HCT116 (cell line): ENCODE measurements around the gene WASF2. TPM values are rescaled to one million over a fixed set of nuclear protein-coding genes. Genes with fewer than 3 reads are reported as not detected.

ENCODE experiments used
- ATAC-seq: fragments of 200-7000 bp; cut with Tn5 transposase; 2 replicates; pipeline ENCODE4 v1.9.1; 2020; ENCODE audit warnings: mild to moderate bottlenecking, moderate library complexity
- BruUV-seq: library from RNA; stranded (reverse); fragments of 400-500 nt; replicated peaks from 2 replicates; lab custom pipeline; 2021; lab: Mats Ljungman, UMichigan
- CTCF ChIA-PET: fragments of 300-600 bp; sonication (Branson Sonifier 250); formaldehyde crosslinking; loops from one replicate; lab custom pipeline; 2021; ENCODE audit warnings: antibody characterized with exemption; lab: Charles Lee
- POLR2A ChIA-PET: fragments of 300-600, 350-600 bp; sonication (Branson Sonifier 250); formaldehyde crosslinking; loops from one replicate; lab custom pipeline; 2021; ENCODE audit warnings: antibody characterized with exemption; lab: Charles Lee
- RAD21 ChIA-PET, 2 experiments: fragments of 300-600 bp; sonication (Branson Sonifier 250); formaldehyde crosslinking; loops; one replicate each; lab custom pipeline; 2023; ENCODE audit warnings: low total read pairs in 2 of 2; ENCODE audit not compliant: uncharacterized antibody in 2 of 2, unreplicated experiment in 2 of 2, low non-redundant PET in 1 of 2; lab: Charles Lee
- DNase-seq: peaks from one replicate; pipeline ENCODE4 v3.0.0-alpha.2; 2010; ENCODE audit warnings: low read depth, low spot score
- H2AFZ ChIP-seq: fragments of 200-600 bp; shearing (Covaris generic), sonication (generic); 2 replicates; pipeline ENCODE4 v1.6.1; 2017; ENCODE audit warnings: low read depth, mixed run types, mixed read lengths, antibody characterized with exemption, low read length; ENCODE audit not compliant: poor library complexity, severe bottlenecking
- H3K27ac ChIP-seq: 2 replicates; pipeline ENCODE4 v1.5.1; 2012; ENCODE audit warnings: low read depth, low read length
- H3K27me3 ChIP-seq: fragments of 200-600 bp; sonication (generic); 2 replicates; pipeline ENCODE4 v1.6.1; 2016; ENCODE audit warnings: mixed run types, low read length, mixed read lengths; ENCODE audit not compliant: insufficient read depth
- H3K36me3 ChIP-seq, 2 experiments: fragments of 200-500 bp in 1 of 2; fragments of 200-600 bp in 1 of 2; sonication (Bioruptor generic) in 1 of 2; sonication (generic) in 1 of 2; 2 replicates each; pipeline versions ENCODE4 v1.5.1 to v1.6.1; 2014 to 2016; ENCODE audit warnings: low read length in 2 of 2, inconsistent platforms in 1 of 2, mixed read lengths in 1 of 2, mixed run types in 1 of 2; ENCODE audit not compliant: insufficient read depth in 2 of 2, control insufficient read depth in 1 of 2
- H3K4me1 ChIP-seq, 2 experiments: fragments of 200-600 bp in 1 of 2; sonication (generic) in 1 of 2; 2 replicates each; pipeline versions ENCODE4 v1.5.1 to v1.6.1; 2012 to 2017; ENCODE audit warnings: low read length in 2 of 2, inconsistent platforms in 1 of 2, mild to moderate bottlenecking in 1 of 2, mixed read lengths in 1 of 2, mixed run types in 1 of 2, moderate library complexity in 1 of 2; ENCODE audit not compliant: insufficient read depth in 2 of 2, control insufficient read depth in 1 of 2
- H3K4me2 ChIP-seq: fragments of 200-600 bp; sonication (generic); 2 replicates; pipeline ENCODE4 v1.6.1; 2017; ENCODE audit warnings: mixed run types, low read length, mixed read lengths
- H3K4me3 ChIP-seq, 2 experiments: fragments of 200-600 bp in 1 of 2; sonication (generic) in 1 of 2; replicated peaks in 1 of 2; 2 replicates each; pipeline ENCODE4 v1.5.1; 2011 to 2016; ENCODE audit warnings: low read length in 2 of 2, control low read depth in 1 of 2, low read depth in 1 of 2, mild to moderate bottlenecking in 1 of 2, mixed read lengths in 1 of 2, mixed run types in 1 of 2
- H3K79me2 ChIP-seq: fragments of 200-600 bp; sonication (generic); 2 replicates; pipeline ENCODE4 v1.6.1; 2017; ENCODE audit warnings: mild to moderate bottlenecking, mixed run types, low read length, moderate library complexity, mixed read lengths; ENCODE audit not compliant: insufficient read depth
- H3K9ac ChIP-seq: fragments of 200-600 bp; sonication (generic); 2 replicates; pipeline ENCODE4 v1.6.1; 2016; ENCODE audit warnings: low read length, mixed read lengths
- H3K9me2 ChIP-seq: fragments of 200-600 bp; sonication (generic), shearing (Covaris generic); 2 replicates; pipeline ENCODE4 v1.6.1; 2017; ENCODE audit warnings: mixed run types, mild to moderate bottlenecking, moderate library complexity; ENCODE audit not compliant: insufficient read depth
- H3K9me3 ChIP-seq, 2 experiments: fragments of 200-500 bp in 1 of 2; fragments of 200-600 bp in 1 of 2; sonication (Bioruptor generic) in 1 of 2; sonication (generic) in 1 of 2; 2 replicates each; pipeline ENCODE4 v1.6.1; 2014 to 2017; ENCODE audit warnings: low read length in 2 of 2, mixed read lengths in 2 of 2, inconsistent platforms in 1 of 2, low read depth in 1 of 2, mild to moderate bottlenecking in 1 of 2, mixed run types in 1 of 2, moderate library complexity in 1 of 2; ENCODE audit not compliant: control insufficient read depth in 1 of 2, insufficient read depth in 1 of 2
- H4K20me1 ChIP-seq: fragments of 200-600 bp; sonication (generic), shearing (Covaris generic); 2 replicates; pipeline ENCODE4 v1.6.1; 2017; ENCODE audit warnings: mixed run types, mild to moderate bottlenecking, moderate library complexity; ENCODE audit not compliant: insufficient read depth
- CBX3 ChIP-seq: IDR thresholded peaks from 2 replicates; pipeline ENCODE4 v1.6.1; 2012; ENCODE audit warnings: low read depth
- CEBPB ChIP-seq: IDR thresholded peaks from 2 replicates; pipeline ENCODE4 v1.6.1; 2012; ENCODE audit warnings: low read depth
- EZH2 ChIP-seq: fragments of 200-600 bp; sonication (generic); IDR thresholded peaks from 2 replicates; pipeline ENCODE4 v1.6.1; 2017; ENCODE audit warnings: antibody characterized with exemption, mixed run types
- EZH2phosphoT487 ChIP-seq: fragments of 200-600 bp; IDR thresholded peaks from 2 replicates; pipeline ENCODE4 v1.6.1; 2018; ENCODE audit warnings: antibody characterized with exemption, borderline replicate concordance
- FOSL1 ChIP-seq: IDR thresholded peaks from 2 replicates; pipeline ENCODE4 v1.6.1; 2012; ENCODE audit warnings: low read depth
- MAX ChIP-seq: IDR thresholded peaks from 2 replicates; pipeline ENCODE4 v1.6.1; 2012
- POLR2AphosphoS5 ChIP-seq: IDR thresholded peaks from 2 replicates; pipeline ENCODE4 v1.6.1; 2011; ENCODE audit warnings: mild to moderate bottlenecking, low read depth, low read length, moderate library complexity
- SIN3A ChIP-seq: IDR thresholded peaks from 2 replicates; pipeline ENCODE4 v1.6.1; 2012; ENCODE audit warnings: low read depth
- SP1 ChIP-seq: IDR thresholded peaks from 2 replicates; pipeline ENCODE4 v1.6.1; 2012; ENCODE audit warnings: low read depth
- SRF ChIP-seq: IDR thresholded peaks from 2 replicates; pipeline ENCODE4 v1.6.1; 2012; ENCODE audit warnings: low read depth
- TCF7L2 ChIP-seq: IDR thresholded peaks from 2 replicates; pipeline ENCODE4 v1.7.0; 2011; ENCODE audit warnings: borderline replicate concordance, inconsistent platforms; ENCODE audit not compliant: insufficient read depth, insufficient read length; ENCODE audit errors: extremely low read depth
- YY1 ChIP-seq: IDR thresholded peaks from 2 replicates; pipeline ENCODE4 v1.6.1; 2011; ENCODE audit warnings: low read length, low read depth, moderate library complexity, mild to moderate bottlenecking; ENCODE audit not compliant: insufficient replicate concordance; ENCODE audit errors: extremely low read depth
- ZNF274 ChIP-seq: fragments of 200-500 bp; sonication (Bioruptor generic); IDR thresholded peaks from 2 replicates; pipeline ENCODE4 v1.6.1; 2014; ENCODE audit warnings: mild to moderate bottlenecking, low read depth, low read length, inconsistent platforms
- intact Hi-C: fragments of 100-400 bp; cut with micrococcal nuclease; formaldehyde crosslinking; loops from 2 replicates; pipeline ENCODE4 v1.10.0; 2022
- total RNA-seq: library from RNA; stranded (reverse); gene quantifications from one replicate; pipeline ENCODE4 v1.2.1, GENCODE V29; 2021; ENCODE audit not compliant: unreplicated experiment
- TF ChIP-seq, protein P1 (sequence below), 3 experiments: fragments of 200-600 bp in 1 of 3; sonication (generic) in 1 of 3; IDR thresholded peaks in 2 of 3; conservative IDR thresholded peaks in 1 of 3; 2 replicates each; pipeline ENCODE4 v1.5.1; 2012 to 2017; ENCODE audit warnings: low read depth in 2 of 3, low read length in 2 of 3, antibody characterized with exemption in 1 of 3, borderline replicate concordance in 1 of 3, control low read depth in 1 of 3, mild to moderate bottlenecking in 1 of 3, mixed read lengths in 1 of 3, mixed run types in 1 of 3, moderate library complexity in 1 of 3; ENCODE audit not compliant: insufficient read depth in 1 of 3
- TF ChIP-seq, protein P2 (sequence below): IDR thresholded peaks from 2 replicates; pipeline ENCODE4 v1.6.1; 2012; ENCODE audit warnings: low read depth
- TF ChIP-seq, protein P3 (sequence below): IDR thresholded peaks from 2 replicates; pipeline ENCODE4 v1.6.1; 2012

Gene WASF2
- total RNA-seq, 1 experiment from 2014 or later: 111 TPM

DNA sequence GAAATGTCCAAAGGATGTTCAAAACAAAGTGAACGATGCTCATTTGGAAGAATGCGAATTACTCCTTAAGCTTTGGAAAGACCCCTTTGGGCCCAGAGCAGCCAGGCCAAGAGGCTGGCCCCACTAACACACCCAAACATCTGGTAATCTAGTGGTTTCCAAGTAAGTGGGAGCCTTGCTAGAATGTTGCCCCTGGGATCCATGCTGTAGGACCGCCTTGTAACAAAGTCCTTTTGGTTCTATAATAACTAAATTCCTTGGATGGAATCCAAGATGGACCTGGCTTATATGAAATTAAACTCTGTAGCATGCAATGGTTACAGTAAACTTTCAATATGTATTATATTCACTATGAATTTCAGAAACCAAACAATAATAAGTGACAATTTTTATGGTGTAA is 72.3 kb downstream of the WASF2 start:
- intact Hi-C loops: loop anchor here (5.0 kb wide), 1 partner anchor 245 kb away; no protein-coding TSS in a partner anchor
- ATAC-seq (no peak), DNase-seq (no peak)
- Histone ChIP-seq H3K4me2 (no peak overlapping the region), H3K27ac (no peak overlapping the region), H3K9me3 (no peaks in the 10 kb centered on the region), H3K36me3 (peaks cover 46 to 47% of the 10 kb centered on the region in 2 experiments; a peak in 3 of 4 replicates), H3K9me2 (no peaks in the 10 kb centered on the region), H3K9ac (no peak overlapping the region), H2AFZ (no peak overlapping the region), H4K20me1 (no peaks in the 10 kb centered on the region), H3K4me1 (no peaks in the 10 kb centered on the region), H3K4me3 (no peak overlapping the region), H3K79me2 (peaks cover 24% of the 10 kb centered on the region), H3K27me3 (no peaks in the 10 kb centered on the region)
- POLR2A ChIA-PET: no interaction called here
- BruUV-seq: no TSS peak
- CTCF ChIA-PET: no interaction called here
- RAD21 ChIA-PET: no interaction called here
- TF ChIP-seq MAX: no peak
- TF ChIP-seq POLR2AphosphoS5: no peak
- TF ChIP-seq ZNF274: no peak
- TF ChIP-seq SRF: no peak
- no peak for TF ChIP-seq SIN3A
- no peak for TF ChIP-seq TCF7L2
- TF ChIP-seq SP1: no peak
- TF ChIP-seq, protein P1, sequence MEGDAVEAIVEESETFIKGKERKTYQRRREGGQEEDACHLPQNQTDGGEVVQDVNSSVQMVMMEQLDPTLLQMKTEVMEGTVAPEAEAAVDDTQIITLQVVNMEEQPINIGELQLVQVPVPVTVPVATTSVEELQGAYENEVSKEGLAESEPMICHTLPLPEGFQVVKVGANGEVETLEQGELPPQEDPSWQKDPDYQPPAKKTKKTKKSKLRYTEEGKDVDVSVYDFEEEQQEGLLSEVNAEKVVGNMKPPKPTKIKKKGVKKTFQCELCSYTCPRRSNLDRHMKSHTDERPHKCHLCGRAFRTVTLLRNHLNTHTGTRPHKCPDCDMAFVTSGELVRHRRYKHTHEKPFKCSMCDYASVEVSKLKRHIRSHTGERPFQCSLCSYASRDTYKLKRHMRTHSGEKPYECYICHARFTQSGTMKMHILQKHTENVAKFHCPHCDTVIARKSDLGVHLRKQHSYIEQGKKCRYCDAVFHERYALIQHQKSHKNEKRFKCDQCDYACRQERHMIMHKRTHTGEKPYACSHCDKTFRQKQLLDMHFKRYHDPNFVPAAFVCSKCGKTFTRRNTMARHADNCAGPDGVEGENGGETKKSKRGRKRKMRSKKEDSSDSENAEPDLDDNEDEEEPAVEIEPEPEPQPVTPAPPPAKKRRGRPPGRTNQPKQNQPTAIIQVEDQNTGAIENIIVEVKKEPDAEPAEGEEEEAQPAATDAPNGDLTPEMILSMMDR (IDR thresholded peaks at IDR 0.05 in 2 of 3, conservative IDR thresholded peaks at IDR 0.05 in 1 of 3; ENCODE audit: borderline replicate concordance in 1 of 3, insufficient read depth in 1 of 3, low read depth in 2 of 3, low read length in 2 of 3): no peak
- no peak for TF ChIP-seq EZH2phosphoT487
- TF ChIP-seq EZH2: no peak
- no peak for TF ChIP-seq FOSL1
- TF ChIP-seq, protein P2, sequence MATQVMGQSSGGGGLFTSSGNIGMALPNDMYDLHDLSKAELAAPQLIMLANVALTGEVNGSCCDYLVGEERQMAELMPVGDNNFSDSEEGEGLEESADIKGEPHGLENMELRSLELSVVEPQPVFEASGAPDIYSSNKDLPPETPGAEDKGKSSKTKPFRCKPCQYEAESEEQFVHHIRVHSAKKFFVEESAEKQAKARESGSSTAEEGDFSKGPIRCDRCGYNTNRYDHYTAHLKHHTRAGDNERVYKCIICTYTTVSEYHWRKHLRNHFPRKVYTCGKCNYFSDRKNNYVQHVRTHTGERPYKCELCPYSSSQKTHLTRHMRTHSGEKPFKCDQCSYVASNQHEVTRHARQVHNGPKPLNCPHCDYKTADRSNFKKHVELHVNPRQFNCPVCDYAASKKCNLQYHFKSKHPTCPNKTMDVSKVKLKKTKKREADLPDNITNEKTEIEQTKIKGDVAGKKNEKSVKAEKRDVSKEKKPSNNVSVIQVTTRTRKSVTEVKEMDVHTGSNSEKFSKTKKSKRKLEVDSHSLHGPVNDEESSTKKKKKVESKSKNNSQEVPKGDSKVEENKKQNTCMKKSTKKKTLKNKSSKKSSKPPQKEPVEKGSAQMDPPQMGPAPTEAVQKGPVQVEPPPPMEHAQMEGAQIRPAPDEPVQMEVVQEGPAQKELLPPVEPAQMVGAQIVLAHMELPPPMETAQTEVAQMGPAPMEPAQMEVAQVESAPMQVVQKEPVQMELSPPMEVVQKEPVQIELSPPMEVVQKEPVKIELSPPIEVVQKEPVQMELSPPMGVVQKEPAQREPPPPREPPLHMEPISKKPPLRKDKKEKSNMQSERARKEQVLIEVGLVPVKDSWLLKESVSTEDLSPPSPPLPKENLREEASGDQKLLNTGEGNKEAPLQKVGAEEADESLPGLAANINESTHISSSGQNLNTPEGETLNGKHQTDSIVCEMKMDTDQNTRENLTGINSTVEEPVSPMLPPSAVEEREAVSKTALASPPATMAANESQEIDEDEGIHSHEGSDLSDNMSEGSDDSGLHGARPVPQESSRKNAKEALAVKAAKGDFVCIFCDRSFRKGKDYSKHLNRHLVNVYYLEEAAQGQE: no peak
- no peak for TF ChIP-seq CEBPB
- TF ChIP-seq, protein P3, sequence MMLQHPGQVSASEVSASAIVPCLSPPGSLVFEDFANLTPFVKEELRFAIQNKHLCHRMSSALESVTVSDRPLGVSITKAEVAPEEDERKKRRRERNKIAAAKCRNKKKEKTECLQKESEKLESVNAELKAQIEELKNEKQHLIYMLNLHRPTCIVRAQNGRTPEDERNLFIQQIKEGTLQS: no peak
- TF ChIP-seq YY1: no peak
- TF ChIP-seq CBX3: no peak
- TF ChIP-seq, all 23 proteins: peak for 0
